Chondrocyte (in vitro differentiated cells): ENCODE results near the gene MARCHF10. TPM values are rescaled to one million over a fixed set of nuclear protein-coding genes. Genes with fewer than 3 reads are reported as not detected.

Experiments used
- DNase-seq: peaks from one replicate; pipeline ENCODE4 v3.0.0; 2021; ENCODE audit warnings: mixed read lengths, low spot score
- H3K27ac Mint-ChIP-seq: one replicate; pipeline ENCODE4 v1.8.0; 2021; ENCODE audit warnings: mild to moderate bottlenecking, moderate library complexity, mixed read lengths; ENCODE audit not compliant: unreplicated experiment
- H3K27me3 Mint-ChIP-seq: 2 replicates; pipeline ENCODE4 v1.8.0; 2021; ENCODE audit warnings: low read depth, mixed read lengths
- H3K36me3 Mint-ChIP-seq: 2 replicates; pipeline ENCODE4 v1.8.0; 2021; ENCODE audit warnings: low read depth, mixed read lengths
- H3K4me1 Mint-ChIP-seq: 2 replicates; pipeline ENCODE4 v1.8.0; 2021; ENCODE audit warnings: low read depth, mild to moderate bottlenecking, mixed read lengths
- H3K4me3 Mint-ChIP-seq: one replicate; pipeline ENCODE4 v1.8.0; 2021; ENCODE audit warnings: mild to moderate bottlenecking, moderate library complexity, mixed read lengths; ENCODE audit not compliant: unreplicated experiment
- H3K9me3 Mint-ChIP-seq: 2 replicates; pipeline ENCODE4 v1.8.0; 2021; ENCODE audit warnings: low read depth, mixed read lengths
- CTCF ChIP-seq: fragments of 200-600 bp; sonication (generic); IDR thresholded peaks from 2 replicates; pipeline ENCODE4 v1.5.0; 2021; ENCODE audit warnings: antibody characterized with exemption, mild to moderate bottlenecking, moderate library complexity
- total RNA-seq: library from RNA; stranded (reverse); gene quantifications from 3 replicates; pipeline ENCODE4 v1.2.1, GENCODE V29; 2021

MARCHF10 gene
- total RNA-seq, 1 donor from 2014 or later, result 0.17 TPM

GRCh38 chr17:62753562-62753961 is 54.6 kb downstream of the MARCHF10 start:
- no peaks in the 10 kb centered on the region for H3K9me3 Mint-ChIP-seq
- no peaks in the 10 kb centered on the region for H3K36me3 Mint-ChIP-seq
- TF ChIP-seq CTCF, result no peak
- DNase-seq, result no peak
- H3K4me3 Mint-ChIP-seq, result no peak overlapping the region
- no peak overlapping the region for H3K27ac Mint-ChIP-seq
- peaks cover 16% of the 10 kb centered on the region for H3K4me1 Mint-ChIP-seq
- peaks cover 1% of the 10 kb centered on the region for H3K27me3 Mint-ChIP-seq

GRCh38 chr17:62751060-62751691 is 56.9 kb downstream of the MARCHF10 start:
- DNase-seq, result no peak

GRCh38 chr17:62750631-62751051 is 57.5 kb downstream of the MARCHF10 start:
- no peak for DNase-seq
- H3K27ac Mint-ChIP-seq, result no peak overlapping the region
- H3K4me1 Mint-ChIP-seq, result peaks cover 11% of the 10 kb centered on the region
- H3K4me3 Mint-ChIP-seq, result no peak overlapping the region
- no peak for TF ChIP-seq CTCF
- no peaks in the 10 kb centered on the region for H3K9me3 Mint-ChIP-seq
- peaks cover 1% of the 10 kb centered on the region for H3K27me3 Mint-ChIP-seq
- no peaks in the 10 kb centered on the region for H3K36me3 Mint-ChIP-seq

More at GRCh38 chr17:62751060-62751691, 56.9 kb downstream of the MARCHF10 start:
- no peak for TF ChIP-seq CTCF
- H3K4me1 Mint-ChIP-seq, result peaks cover 11% of the 10 kb centered on the region
- H3K27me3 Mint-ChIP-seq, result peaks cover 1% of the 10 kb centered on the region
- no peak overlapping the region for H3K4me3 Mint-ChIP-seq
- H3K36me3 Mint-ChIP-seq, result no peaks in the 10 kb centered on the region
- H3K9me3 Mint-ChIP-seq, result no peaks in the 10 kb centered on the region
- no peak overlapping the region for H3K27ac Mint-ChIP-seq

- TF ChIP-seq CTCF, result no peak
- H3K36me3 Mint-ChIP-seq, result no peaks in the 10 kb centered on the region
- no peak overlapping the region for H3K27ac Mint-ChIP-seq
- no peak overlapping the region for H3K4me3 Mint-ChIP-seq
- no peak for DNase-seq
- H3K27me3 Mint-ChIP-seq, result peaks cover 1% of the 10 kb centered on the region
- H3K4me1 Mint-ChIP-seq, result peaks cover 11% of the 10 kb centered on the region
- H3K9me3 Mint-ChIP-seq, result no peaks in the 10 kb centered on the region
Measured at GRCh38 chr17:62749926-62750325, 58.2 kb downstream of the MARCHF10 start.

- no peak for TF ChIP-seq CTCF
- Mint-ChIP-seq H3K4me1 (peaks cover 3% of the 10 kb centered on the region), H3K9me3 (no peaks in the 10 kb centered on the region), H3K27me3 (peaks cover 1% of the 10 kb centered on the region), H3K4me3 (no peak overlapping the region), H3K36me3 (no peaks in the 10 kb centered on the region), H3K27ac (no peak overlapping the region)
- no peak for DNase-seq
Measured at GRCh38 chr17:62746941-62747340, 61.2 kb downstream of the MARCHF10 start.
